A375 (cell line): ENCODE data around the gene NGB. TPM values are rescaled to one million over a fixed set of nuclear protein-coding genes. Genes with fewer than 3 reads are reported as not detected.

Experiments used
- small RNA-seq: library from RNA; depleted of rRNA; stranded (forward); fragments of <200 nt; gene quantifications from one replicate; pipeline ENCODE3, GENCODE V24; 2014
- total RNA-seq: library from RNA; depleted of rRNA; stranded (reverse); fragments of >200 nt; shearing (Covaris generic); gene quantifications from 2 replicates; pipeline ENCODE4 v1.2.3, GENCODE V29; 2014; rRNA removed

NGB gene
- total RNA-seq, result not detected in 2 replicates

GRCh38 chr14:77271113-77271710 lies at the start of gene NGB:
TSS of gene NGB (minus strand) at chr14:77271206. CDS start at chr14:77270937, 269 bp downstream.

GRCh38 chr14:77320238-77320935 lies 49.4 kb upstream of the NGB start, which contains the start of gene POMT2:
TSS of gene POMT2 (minus strand) at chr14:77320883. CDS start at chr14:77320681, 202 bp downstream.

Small RNAs within 50 kb of the gene (small RNA-seq; reads per million reads assigned to genes)
- not detected for gene MIR1260A

Other genes with a start within 250 kb of the NGB start
- gene IRF2BPL, start 242.5 kb downstream of the NGB start, total RNA-seq, result 47.0 and 54.2 TPM in 2 replicates
- gene CIPC, start 172.9 kb downstream of the NGB start, total RNA-seq, result 7.0 and 7.8 TPM in 2 replicates
- not detected in 2 replicates for gene ZDHHC22, start 129.4 kb downstream of the NGB start, total RNA-seq
- 0.21 and 0.30 TPM in 2 replicates for gene TMEM63C, start 89.4 kb downstream of the NGB start, total RNA-seq
- 14.0 and 24.4 TPM in 2 replicates for gene POMT2, start 49.7 kb upstream of the NGB start, total RNA-seq
- 25.4 and 31.5 TPM in 2 replicates for gene GSTZ1, start 49.8 kb upstream of the NGB start, total RNA-seq
- gene TMED8, start 105.9 kb upstream of the NGB start, total RNA-seq, result 7.8 and 10.0 TPM in 2 replicates
- 2.6 and 5.8 TPM in 2 replicates for gene SAMD15, start 106.2 kb upstream of the NGB start, total RNA-seq
- gene NOXRED1, start 152.3 kb upstream of the NGB start, total RNA-seq, result not detected in 2 replicates
- gene VIPAS39, start 186.4 kb upstream of the NGB start, total RNA-seq, result 11.8 and 16.1 TPM in 2 replicates
- gene AHSA1, start 186.9 kb upstream of the NGB start, total RNA-seq, result 163 and 169 TPM in 2 replicates
- gene ISM2, start 227.6 kb upstream of the NGB start, total RNA-seq, result not detected in 2 replicates